Measurements from ENCODE around the gene AP4M1.

DNA sequence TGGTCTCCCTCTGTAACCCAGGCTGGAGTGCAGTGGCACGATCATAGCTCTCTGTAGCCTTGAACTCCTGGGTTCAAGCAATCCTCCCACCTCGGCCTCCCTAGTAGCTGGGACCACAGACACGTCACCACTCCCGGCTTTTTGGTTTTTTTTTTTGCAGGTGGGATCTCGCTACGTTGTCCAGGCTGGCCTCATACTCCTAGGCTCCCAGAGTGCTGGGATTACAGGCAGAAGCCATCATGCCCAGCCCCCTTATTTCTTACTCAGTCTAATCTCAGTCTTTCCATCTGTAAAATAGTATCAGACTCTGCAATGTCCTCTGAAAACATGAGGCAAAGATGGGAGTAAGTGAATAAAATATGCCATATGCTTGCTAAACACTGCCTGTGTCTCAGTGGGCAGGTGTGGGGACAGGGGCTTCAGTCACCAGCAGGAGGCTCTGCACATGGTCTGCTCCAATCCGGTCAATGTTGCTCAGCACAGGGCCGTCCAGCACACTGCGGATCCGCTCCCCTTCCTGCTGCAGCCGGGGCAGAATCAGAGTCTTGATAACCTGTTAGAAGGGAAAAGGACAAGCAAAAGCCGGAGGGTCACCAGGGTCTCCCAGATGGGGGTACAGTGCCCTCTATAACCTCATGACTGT lies 8.2 kb downstream of the AP4M1 start:
- TF ChIP-seq, protein P1, sequence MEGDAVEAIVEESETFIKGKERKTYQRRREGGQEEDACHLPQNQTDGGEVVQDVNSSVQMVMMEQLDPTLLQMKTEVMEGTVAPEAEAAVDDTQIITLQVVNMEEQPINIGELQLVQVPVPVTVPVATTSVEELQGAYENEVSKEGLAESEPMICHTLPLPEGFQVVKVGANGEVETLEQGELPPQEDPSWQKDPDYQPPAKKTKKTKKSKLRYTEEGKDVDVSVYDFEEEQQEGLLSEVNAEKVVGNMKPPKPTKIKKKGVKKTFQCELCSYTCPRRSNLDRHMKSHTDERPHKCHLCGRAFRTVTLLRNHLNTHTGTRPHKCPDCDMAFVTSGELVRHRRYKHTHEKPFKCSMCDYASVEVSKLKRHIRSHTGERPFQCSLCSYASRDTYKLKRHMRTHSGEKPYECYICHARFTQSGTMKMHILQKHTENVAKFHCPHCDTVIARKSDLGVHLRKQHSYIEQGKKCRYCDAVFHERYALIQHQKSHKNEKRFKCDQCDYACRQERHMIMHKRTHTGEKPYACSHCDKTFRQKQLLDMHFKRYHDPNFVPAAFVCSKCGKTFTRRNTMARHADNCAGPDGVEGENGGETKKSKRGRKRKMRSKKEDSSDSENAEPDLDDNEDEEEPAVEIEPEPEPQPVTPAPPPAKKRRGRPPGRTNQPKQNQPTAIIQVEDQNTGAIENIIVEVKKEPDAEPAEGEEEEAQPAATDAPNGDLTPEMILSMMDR (IDR thresholded peaks at IDR 0.05) = no peak
- no peak for TF ChIP-seq POLR2A (IDR thresholded peaks at IDR 0.05)
- TF ChIP-seq EP300 (IDR thresholded peaks at IDR 0.05) = no peak

All from ovary (tissue), 3 donors.